H1 (cell line): ENCODE measurements around the gene CCIN. TPM values are rescaled to one million over a fixed set of nuclear protein-coding genes. Genes with fewer than 3 reads are reported as not detected.

Experiments used
- CTCF ChIA-PET: fragments of 300-600 bp; sonication (Branson Sonifier 250); formaldehyde crosslinking; loops from one replicate; lab custom pipeline; 2021; ENCODE audit not compliant: partially characterized antibody; lab: Charles Lee
- POLR2A ChIA-PET: fragments of 300-600 bp; sonication (Branson Sonifier 250); formaldehyde crosslinking; loops from one replicate; lab custom pipeline; 2021; ENCODE audit warnings: inconsistent platforms; ENCODE audit not compliant: partially characterized antibody; lab: Charles Lee
- DNase-seq, 2 experiments: peaks; one replicate each; pipeline versions ENCODE4 v3.0.0 to v3.0.0-alpha.2; 2010 to 2022; ENCODE audit warnings: low spot score in 2 of 2, low read depth in 1 of 2, mixed read lengths in 1 of 2
- FAIRE-seq: peaks from 2 replicates; lab custom pipeline; 2011; peaks lifted over from hg19 to GRCh38; lab: Jason Lieb, UNC
- H2AFZ ChIP-seq: 2 replicates; pipeline ENCODE4 v1.8.1; 2012; ENCODE audit warnings: low read length, inconsistent platforms
- H2AK5ac ChIP-seq: 2 replicates; pipeline ENCODE4 v1.6.1; 2013; ENCODE audit warnings: low read depth, low read length
- H2BK120ac ChIP-seq: replicated peaks from 2 replicates; pipeline ENCODE3; 2013; ENCODE audit warnings: low read depth, low read length, inconsistent platforms
- H2BK12ac ChIP-seq: 2 replicates; pipeline ENCODE4 v1.6.1; 2013; ENCODE audit warnings: low read depth, low read length
- H2BK15ac ChIP-seq: 2 replicates; pipeline ENCODE4 v1.6.1; 2013; ENCODE audit warnings: low read length
- H2BK20ac ChIP-seq: 2 replicates; pipeline ENCODE4 v1.6.1; 2013; ENCODE audit warnings: low read length
- H2BK5ac ChIP-seq: 2 replicates; pipeline ENCODE4 v1.6.1; 2013; ENCODE audit warnings: low read depth, low read length
- H3K14ac ChIP-seq: 2 replicates; pipeline ENCODE4 v1.6.1; 2013; ENCODE audit warnings: inconsistent platforms; ENCODE audit not compliant: insufficient read length
- H3K18ac ChIP-seq: 2 replicates; pipeline ENCODE4 v1.6.1; 2013; ENCODE audit warnings: low read length; ENCODE audit errors: extremely low read depth
- H3K23ac ChIP-seq: 2 replicates; pipeline ENCODE4 v1.6.1; 2013; ENCODE audit warnings: inconsistent platforms; ENCODE audit not compliant: insufficient read length
- H3K23me2 ChIP-seq: 2 replicates; pipeline ENCODE4 v1.6.1; 2013; ENCODE audit warnings: low read depth, low read length
- H3K27ac ChIP-seq: 2 replicates; pipeline ENCODE4 v1.6.1; 2011; ENCODE audit warnings: low read depth, low read length, inconsistent platforms
- H3K27me3 ChIP-seq, 4 experiments: replicated peaks in 1 of 4; 1 replicate in 1 of 4; 2 replicates in 3 of 4; pipeline versions ENCODE4 v1.6.1 to v1.8.1; 2011 to 2013; ENCODE audit warnings: low read length in 3 of 4, mild to moderate bottlenecking in 3 of 4, inconsistent platforms in 2 of 4, mixed read lengths in 2 of 4, moderate library complexity in 1 of 4; ENCODE audit not compliant: control insufficient read depth in 3 of 4, insufficient read depth in 3 of 4; ENCODE audit errors: extremely low read depth in 1 of 4
- H3K36me3 ChIP-seq, 4 experiments: 2 replicates each; pipeline versions ENCODE4 v1.6.1 to v1.8.1; 2011 to 2013; ENCODE audit warnings: mild to moderate bottlenecking in 4 of 4, low read length in 3 of 4, moderate library complexity in 2 of 4, control low read depth in 1 of 4, inconsistent platforms in 1 of 4; ENCODE audit not compliant: insufficient read depth in 4 of 4, control insufficient read depth in 2 of 4
- H3K4ac ChIP-seq: replicated peaks from 2 replicates; pipeline ENCODE3; 2013; ENCODE audit warnings: low read length, low read depth, mixed read lengths, inconsistent platforms; ENCODE audit not compliant: insufficient read length
- H3K4me1 ChIP-seq, 4 experiments: replicated peaks in 1 of 4; 1 replicate in 1 of 4; 2 replicates in 3 of 4; pipeline versions ENCODE4 v1.6.1 to v1.8.1; 2011 to 2013; ENCODE audit warnings: low read length in 3 of 4, inconsistent platforms in 2 of 4, mixed read lengths in 1 of 4; ENCODE audit not compliant: insufficient read depth in 4 of 4, control insufficient read depth in 3 of 4
- H3K4me2 ChIP-seq, 2 experiments: 2 replicates each; pipeline versions ENCODE4 v1.6.1 to v1.8.1; 2011 to 2013; ENCODE audit warnings: low read depth in 2 of 2, low read length in 2 of 2, control low read depth in 1 of 2, inconsistent platforms in 1 of 2, mild to moderate bottlenecking in 1 of 2; ENCODE audit not compliant: insufficient read depth in 1 of 2
- H3K4me3 ChIP-seq, 4 experiments: fragments of 200-600, 300-600 bp in 1 of 4; sonication (generic), shearing (Covaris generic), sonication (Bioruptor Twin) in 1 of 4; 2 replicates each; pipeline versions ENCODE4 v1.5.1 to v1.8.1; 2011 to 2016; ENCODE audit warnings: low read length in 4 of 4, low read depth in 3 of 4, control low read depth in 2 of 4, inconsistent platforms in 2 of 4, mild to moderate bottlenecking in 2 of 4, mixed read lengths in 1 of 4, moderate library complexity in 1 of 4; ENCODE audit not compliant: insufficient read depth in 2 of 4; ENCODE audit errors: extremely low read depth in 1 of 4
- H3K56ac ChIP-seq: replicated peaks from 2 replicates; pipeline ENCODE3; 2013; ENCODE audit warnings: low read depth, mild to moderate bottlenecking, mixed read lengths, low read length, inconsistent platforms; ENCODE audit not compliant: insufficient read length
- H3K79me1 ChIP-seq: 2 replicates; pipeline ENCODE4 v1.6.1; 2013; ENCODE audit warnings: low read depth, low read length, control low read depth
- H3K79me2 ChIP-seq, 2 experiments: 2 replicates each; pipeline versions ENCODE4 v1.6.1 to v1.8.1; 2012 to 2013; ENCODE audit warnings: low read length in 2 of 2, mild to moderate bottlenecking in 2 of 2, inconsistent platforms in 1 of 2; ENCODE audit not compliant: insufficient read depth in 2 of 2, control insufficient read depth in 1 of 2
- H3K9ac ChIP-seq, 4 experiments: replicated peaks in 1 of 4; 1 replicate in 1 of 4; 2 replicates in 3 of 4; pipeline versions ENCODE4 v1.6.1 to v1.8.1; 2011 to 2013; ENCODE audit warnings: low read depth in 3 of 4, low read length in 3 of 4, control low read depth in 2 of 4, mild to moderate bottlenecking in 2 of 4, moderate library complexity in 2 of 4, inconsistent platforms in 1 of 4; ENCODE audit errors: extremely low read depth in 1 of 4
- H3K9me3 ChIP-seq, 2 experiments: 2 replicates each; pipeline versions ENCODE4 v1.6.1 to v1.8.1; 2012 to 2013; ENCODE audit warnings: mild to moderate bottlenecking in 2 of 2, moderate library complexity in 2 of 2, control low read depth in 1 of 2, inconsistent platforms in 1 of 2, low read depth in 1 of 2, low read length in 1 of 2, mixed read lengths in 1 of 2; ENCODE audit not compliant: insufficient read depth in 2 of 2
- H4K20me1 ChIP-seq, 2 experiments: replicated peaks in 1 of 2; 2 replicates each; pipeline versions ENCODE3 to v1.8.1; 2011 to 2013; ENCODE audit warnings: inconsistent platforms in 2 of 2, low read length in 2 of 2, mild to moderate bottlenecking in 1 of 2; ENCODE audit not compliant: insufficient read depth in 2 of 2, control insufficient read depth in 1 of 2
- H4K5ac ChIP-seq: 2 replicates; pipeline ENCODE4 v1.6.1; 2013; ENCODE audit warnings: low read length, low read depth, mixed read lengths, inconsistent platforms; ENCODE audit not compliant: insufficient read length
- H4K8ac ChIP-seq: 2 replicates; pipeline ENCODE4 v1.8.0; 2013; ENCODE audit warnings: mild to moderate bottlenecking, moderate library complexity, low read length, inconsistent platforms; ENCODE audit not compliant: insufficient read depth; ENCODE audit errors: extremely low read depth
- H4K91ac ChIP-seq: replicated peaks from 2 replicates; pipeline ENCODE3; 2013; ENCODE audit warnings: low read length, mixed read lengths, inconsistent platforms; ENCODE audit not compliant: insufficient read length
- BCL11A ChIP-seq, 2 experiments: IDR thresholded peaks; one replicate each; pipeline ENCODE4 v1.6.1; 2011; ENCODE audit warnings: low read depth in 2 of 2, low read length in 2 of 2, mild to moderate bottlenecking in 2 of 2
- POLR2A ChIP-seq, 2 experiments: IDR thresholded peaks; 1 replicate in 1 of 2; 2 replicates in 1 of 2; pipeline ENCODE4 v1.6.1; 2011; ENCODE audit warnings: low read depth in 2 of 2, low read length in 2 of 2, mild to moderate bottlenecking in 2 of 2; ENCODE audit errors: control extremely low read depth in 1 of 2
- ZNF274 ChIP-seq: IDR thresholded peaks from 2 replicates; pipeline ENCODE4 v1.7.0; 2012; ENCODE audit warnings: low read length, borderline replicate concordance; ENCODE audit errors: extremely low read depth
- WGBS, 2 experiments: shearing (Covaris generic) in 1 of 2; methylation state at CpG; one replicate each; pipeline versions ENCODE4 v1.1.6 to v1.1.7; 2013 to 2015; ENCODE audit warnings: low lambda C conversion rate in 2 of 2, mixed read lengths in 2 of 2, inconsistent platforms in 1 of 2, low coverage in 1 of 2, missing lambda C conversion rate in 1 of 2; ENCODE audit not compliant: insufficient replicate concordance in 2 of 2, insufficient coverage in 1 of 2, insufficient read length in 1 of 2; ENCODE audit errors: extremely low coverage in 1 of 2, missing lambda C conversion rate in 1 of 2; 5-methylcytosine and 5-hydroxymethylcytosine counted together
- polyA plus RNA-seq, 7 experiments: library from polyadenylated mRNA; depleted of rRNA in 3 of 7; stranded (reverse) in 5 of 7; unstranded in 2 of 7; fragments of >200 nt in 5 of 7; fragments of 200-250 nt in 2 of 7; gene quantifications; 1 replicate in 5 of 7; 2 replicates in 1 of 7; 4 replicates in 1 of 7; pipeline versions ENCODE4 v1.2.1 to v1.2.3, GENCODE V29; 2011 to 2013; ENCODE audit warnings: missing spikeins in 2 of 7, mixed read lengths in 2 of 7
- total RNA-seq: library from RNA; stranded (reverse); fragmentation: NEBNext Ultra II Directional; extraction: Animal tissue kit (Norgen Biotek cat#: 25700); gene quantifications from 2 replicates; pipeline ENCODE4 v1.2.1, GENCODE V29; 2021
- TF ChIP-seq, protein P1 (sequence below), 3 experiments: IDR thresholded peaks; 1 replicate in 2 of 3; 2 replicates in 1 of 3; pipeline versions ENCODE4 v1.5.1 to v1.6.1; 2011; ENCODE audit warnings: low read length in 3 of 3, mild to moderate bottlenecking in 3 of 3, inconsistent platforms in 2 of 3, low read depth in 1 of 3, moderate library complexity in 1 of 3; ENCODE audit not compliant: insufficient read depth in 1 of 3; ENCODE audit errors: control extremely low read depth in 1 of 3

Gene CCIN
- total and polyA plus RNA-seq, 2 of the 8 experiments (the other 6 are each of a cell fraction or from before 2014, with no cell fraction given), result 0.19 to 0.21 TPM

DNA sequence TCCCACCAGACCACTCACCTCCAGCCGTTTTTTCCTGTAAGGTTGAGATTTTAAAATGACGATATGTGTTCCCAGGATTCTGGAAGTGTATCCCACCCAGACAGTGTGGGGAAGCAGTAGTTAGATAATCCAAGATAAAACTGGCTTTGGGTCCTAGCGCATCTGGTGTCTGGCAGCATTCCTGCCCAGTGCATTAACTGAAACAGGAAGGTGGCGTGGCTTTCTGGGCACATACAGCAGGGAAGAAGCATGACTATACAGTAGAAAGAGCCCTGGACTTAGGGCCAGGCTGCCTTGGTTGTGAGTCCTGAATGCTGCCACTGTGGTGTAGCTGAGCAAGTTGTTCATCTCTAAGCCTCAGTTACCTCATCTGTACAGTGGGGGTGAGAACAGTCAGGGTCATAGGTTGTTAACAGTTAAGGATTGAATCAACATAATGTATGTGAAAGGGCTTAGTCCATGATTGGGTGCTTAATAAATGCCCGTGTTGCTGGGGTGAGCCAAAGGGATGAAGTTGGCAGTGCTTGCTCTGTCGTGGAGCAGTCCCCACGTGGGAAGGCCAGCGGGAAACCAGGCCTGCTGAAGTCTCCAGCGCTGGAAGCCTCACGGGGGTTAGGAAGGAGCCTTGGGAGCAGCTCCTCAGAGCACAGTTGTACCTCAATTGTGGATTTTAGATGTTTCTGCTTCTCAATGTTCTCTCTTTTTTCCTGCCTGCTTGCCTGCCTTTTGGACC is 39.5 kb downstream of the CCIN start:
- Histone ChIP-seq H4K5ac (no peak overlapping the region), H3K79me1 (peaks cover 15% of the 10 kb centered on the region), H3K4ac (no peak overlapping the region), H3K9ac (no peak overlapping the region), H3K56ac (no peak overlapping the region), H3K4me2 (no peak overlapping the region), H2BK20ac (no peak overlapping the region), H3K14ac (no peak overlapping the region), H4K8ac (no peak overlapping the region), H3K27ac (no peak overlapping the region), H2AK5ac (no peak overlapping the region), H4K91ac (no peak overlapping the region), H3K4me1 (no peaks in the 10 kb centered on the region; a peak in 1 of 7 replicates), H3K23me2 (no peaks in the 10 kb centered on the region), H3K27me3 (no peaks in the 10 kb centered on the region), H2BK12ac (no peak overlapping the region), H4K20me1 (peaks cover 12 to 39% of the 10 kb centered on the region in 2 experiments), H2BK120ac (no peak overlapping the region), H3K36me3 (peaks cover 33 to 98% (median 73%) of the 10 kb centered on the region in 4 experiments), H2BK15ac (no peak overlapping the region), H3K79me2 (peaks cover 3 to 65% of the 10 kb centered on the region in 2 experiments; a peak in 2 of 4 replicates), H3K9me3 (no peaks in the 10 kb centered on the region), H2BK5ac (no peak overlapping the region), H2AFZ (no peak overlapping the region), H3K4me3 (no peak overlapping the region), H3K18ac (no peak overlapping the region), H3K23ac (no peak overlapping the region)
- 92% methylated on average over 10 of the region's 10 CpGs; no CpG with 5 or more reads in 1 of the 2 experiments for WGBS, 2 experiments
- TF ChIP-seq ZNF274 (no peak), POLR2A (IDR thresholded peaks at IDR 0.05; ENCODE audit: control extremely low read depth in 1 of 2, low read depth in 2 of 2, low read length in 2 of 2) (no peak), BCL11A (IDR thresholded peaks at IDR 0.05; ENCODE audit: low read depth in 2 of 2, low read length in 2 of 2) (no peak)
- TF ChIP-seq, protein P1, sequence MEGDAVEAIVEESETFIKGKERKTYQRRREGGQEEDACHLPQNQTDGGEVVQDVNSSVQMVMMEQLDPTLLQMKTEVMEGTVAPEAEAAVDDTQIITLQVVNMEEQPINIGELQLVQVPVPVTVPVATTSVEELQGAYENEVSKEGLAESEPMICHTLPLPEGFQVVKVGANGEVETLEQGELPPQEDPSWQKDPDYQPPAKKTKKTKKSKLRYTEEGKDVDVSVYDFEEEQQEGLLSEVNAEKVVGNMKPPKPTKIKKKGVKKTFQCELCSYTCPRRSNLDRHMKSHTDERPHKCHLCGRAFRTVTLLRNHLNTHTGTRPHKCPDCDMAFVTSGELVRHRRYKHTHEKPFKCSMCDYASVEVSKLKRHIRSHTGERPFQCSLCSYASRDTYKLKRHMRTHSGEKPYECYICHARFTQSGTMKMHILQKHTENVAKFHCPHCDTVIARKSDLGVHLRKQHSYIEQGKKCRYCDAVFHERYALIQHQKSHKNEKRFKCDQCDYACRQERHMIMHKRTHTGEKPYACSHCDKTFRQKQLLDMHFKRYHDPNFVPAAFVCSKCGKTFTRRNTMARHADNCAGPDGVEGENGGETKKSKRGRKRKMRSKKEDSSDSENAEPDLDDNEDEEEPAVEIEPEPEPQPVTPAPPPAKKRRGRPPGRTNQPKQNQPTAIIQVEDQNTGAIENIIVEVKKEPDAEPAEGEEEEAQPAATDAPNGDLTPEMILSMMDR (IDR thresholded peaks at IDR 0.05; ENCODE audit: control extremely low read depth in 1 of 3, insufficient read depth in 1 of 3, low read depth in 1 of 3, low read length in 3 of 3), result no peak
- FAIRE-seq, result no peak
- DNase-seq, result no peak
- POLR2A ChIA-PET, result interaction anchor here (0.9 to 1.0 kb wide), 2 partner anchors 12 to 18 kb away, joined by 3 to 4 read pairs; partner anchors contain the start of gene CLTA
- CTCF ChIA-PET, result interaction anchor here (1.5 kb wide), 1 partner anchor 8 kb away, joined by 3 read pairs; no protein-coding TSS in a partner anchor
